GM13977 (cell line): Measurements from ENCODE around the gene RGL4.

Experiments used
- DNase-seq: peaks from one replicate; pipeline ENCODE4 v3.0.0; 2012; ENCODE audit warnings: low spot score
- in situ Hi-C: fragments of 300-500 bp; cut with MboI; formaldehyde crosslinking; loops from one replicate; pipeline ENCODE4 v1.12.0; 2022; ENCODE audit warnings: low sequenced_read_pairs, low pct_unique_long_range_greater_than_20kb, mixed read lengths, inconsistent platforms; ENCODE audit not compliant: unreplicated experiment
- TF ChIP-seq, protein P1 (sequence below): IDR thresholded peaks from 2 replicates; pipeline ENCODE4 v1.5.1; 2012; ENCODE audit warnings: mild to moderate bottlenecking, control low read depth; ENCODE audit not compliant: insufficient read depth; ENCODE audit errors: extremely low read depth, missing control alignments

Gene RGL4

DNA sequence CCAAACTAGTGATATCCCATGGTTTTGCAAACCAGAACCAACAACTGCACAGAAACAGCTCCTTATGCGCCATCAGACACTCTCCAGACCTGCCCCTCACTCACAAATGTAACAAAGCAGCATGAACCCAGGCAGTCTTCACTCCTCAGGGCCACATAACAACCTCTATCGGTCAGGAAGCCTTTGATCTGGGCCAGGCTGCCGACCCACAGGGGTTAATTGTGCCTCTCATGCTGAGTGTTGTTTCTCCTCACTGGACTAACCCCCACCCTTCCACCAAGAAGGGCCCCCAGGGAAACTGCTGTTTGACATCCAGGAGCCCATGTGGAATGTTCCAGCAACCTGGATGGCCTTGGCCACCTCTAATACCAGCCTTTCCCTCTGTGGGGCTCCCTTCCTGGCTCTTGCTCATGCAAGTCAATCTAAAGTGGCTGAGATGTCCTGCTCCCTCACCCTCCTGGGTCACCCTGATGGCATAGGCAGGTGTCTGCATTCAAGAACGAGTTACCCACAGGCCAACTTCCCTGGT is 7.9 kb upstream of the RGL4 start:
- in situ Hi-C loops = no loop called here
- TF ChIP-seq, protein P1, sequence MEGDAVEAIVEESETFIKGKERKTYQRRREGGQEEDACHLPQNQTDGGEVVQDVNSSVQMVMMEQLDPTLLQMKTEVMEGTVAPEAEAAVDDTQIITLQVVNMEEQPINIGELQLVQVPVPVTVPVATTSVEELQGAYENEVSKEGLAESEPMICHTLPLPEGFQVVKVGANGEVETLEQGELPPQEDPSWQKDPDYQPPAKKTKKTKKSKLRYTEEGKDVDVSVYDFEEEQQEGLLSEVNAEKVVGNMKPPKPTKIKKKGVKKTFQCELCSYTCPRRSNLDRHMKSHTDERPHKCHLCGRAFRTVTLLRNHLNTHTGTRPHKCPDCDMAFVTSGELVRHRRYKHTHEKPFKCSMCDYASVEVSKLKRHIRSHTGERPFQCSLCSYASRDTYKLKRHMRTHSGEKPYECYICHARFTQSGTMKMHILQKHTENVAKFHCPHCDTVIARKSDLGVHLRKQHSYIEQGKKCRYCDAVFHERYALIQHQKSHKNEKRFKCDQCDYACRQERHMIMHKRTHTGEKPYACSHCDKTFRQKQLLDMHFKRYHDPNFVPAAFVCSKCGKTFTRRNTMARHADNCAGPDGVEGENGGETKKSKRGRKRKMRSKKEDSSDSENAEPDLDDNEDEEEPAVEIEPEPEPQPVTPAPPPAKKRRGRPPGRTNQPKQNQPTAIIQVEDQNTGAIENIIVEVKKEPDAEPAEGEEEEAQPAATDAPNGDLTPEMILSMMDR = no peak
- DNase-seq = no peak

DNA sequence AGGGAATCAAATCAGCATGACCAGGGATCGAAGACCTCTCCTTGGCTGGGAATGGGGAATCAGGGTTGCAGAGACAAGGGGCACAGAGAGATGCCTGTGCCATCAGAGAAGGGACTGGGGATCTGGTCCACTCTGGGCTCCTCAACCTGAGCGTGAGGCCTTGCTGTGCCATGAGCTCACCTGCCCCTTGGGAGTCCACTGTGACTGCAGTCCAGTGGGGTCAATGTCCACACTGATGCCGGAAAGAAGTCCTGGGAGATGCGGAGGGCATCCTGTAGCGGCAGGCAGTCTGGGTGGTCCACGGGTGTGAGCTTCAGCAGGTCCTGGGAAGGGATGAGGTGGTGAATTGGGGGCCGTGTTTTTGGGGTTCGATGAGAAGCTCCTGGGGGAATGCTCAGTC is 7.3 kb upstream of the RGL4 start:
- no peak for DNase-seq
- TF ChIP-seq, protein P1 = no peak
- in situ Hi-C loops = no loop called here

DNA sequence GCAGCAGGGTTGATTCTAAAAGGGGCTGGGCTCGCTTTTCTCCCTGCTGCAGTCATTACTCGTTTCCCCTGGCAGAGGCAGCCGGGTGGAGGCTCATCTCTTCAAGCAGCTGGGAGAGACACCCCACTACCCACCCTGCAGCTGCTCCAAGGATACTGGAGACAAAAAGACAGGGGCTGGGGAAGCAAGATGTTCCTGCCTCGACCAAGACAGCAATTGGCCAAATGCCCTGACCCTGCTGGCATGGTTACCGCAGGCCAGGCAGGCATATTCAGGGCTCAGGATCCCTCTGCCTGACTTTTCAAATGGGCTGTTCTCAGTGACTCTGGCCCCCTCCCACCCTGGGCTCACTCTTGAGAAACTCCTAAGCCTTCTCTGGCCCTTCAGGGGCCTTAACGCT is 6.8 kb upstream of the RGL4 start:
- no peak for DNase-seq
- in situ Hi-C loops = no loop called here
- TF ChIP-seq, protein P1 = no peak

DNA sequence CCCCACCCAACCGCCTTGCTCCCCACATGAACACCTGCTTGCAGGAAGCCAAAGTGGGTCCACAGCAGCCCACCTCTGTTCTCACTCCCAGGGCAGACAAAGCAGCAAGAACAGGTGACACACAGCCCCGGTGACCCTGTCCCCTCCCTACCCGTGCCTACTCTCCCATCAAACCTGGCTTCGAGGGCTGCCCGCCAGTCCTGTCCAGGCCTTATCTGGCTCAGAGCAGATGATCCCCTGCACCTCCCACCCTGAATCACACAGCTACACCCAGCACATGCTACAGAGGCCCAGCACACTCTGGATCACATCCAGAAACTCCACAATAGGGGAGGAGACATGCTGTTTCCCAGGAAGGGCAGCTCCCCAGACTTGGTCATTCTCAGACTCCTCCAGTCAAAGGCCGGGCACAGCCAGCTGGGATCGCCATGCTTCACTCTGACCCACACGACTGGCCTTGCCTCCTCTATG is 6.2 kb upstream of the RGL4 start:
- in situ Hi-C loops = no loop called here
- no peak for DNase-seq
- TF ChIP-seq, protein P1 = no peak

DNA sequence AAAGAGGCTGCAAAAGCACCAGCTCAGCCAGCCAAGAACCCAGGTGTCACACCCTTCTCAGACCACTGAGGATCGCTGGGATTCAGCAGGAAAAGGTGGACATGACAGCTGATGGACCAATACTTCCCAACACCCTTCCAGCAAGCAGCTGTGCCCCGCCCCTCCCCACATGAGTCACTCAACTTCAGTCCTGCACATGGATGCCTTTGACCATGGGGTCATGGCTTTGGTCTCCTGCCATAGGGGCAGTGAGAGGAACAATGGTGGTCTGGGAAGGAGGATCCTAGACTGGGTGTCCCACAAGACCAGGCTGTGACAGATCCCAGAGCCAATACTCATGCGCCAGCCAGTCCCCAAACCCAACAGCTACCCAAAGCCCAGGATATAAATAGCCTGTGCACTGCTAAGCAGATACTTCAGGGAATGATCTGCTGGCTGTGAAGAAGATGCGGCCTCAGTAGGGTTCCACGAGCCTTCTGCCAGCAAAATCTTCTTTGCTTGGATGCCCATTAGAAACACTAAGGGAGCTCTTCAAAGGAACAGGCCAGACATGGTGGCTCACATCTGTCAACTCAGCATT is 5.5 kb upstream of the RGL4 start:
- in situ Hi-C loops = no loop called here
- TF ChIP-seq, protein P1 = no peak
- DNase-seq = no peak

DNA sequence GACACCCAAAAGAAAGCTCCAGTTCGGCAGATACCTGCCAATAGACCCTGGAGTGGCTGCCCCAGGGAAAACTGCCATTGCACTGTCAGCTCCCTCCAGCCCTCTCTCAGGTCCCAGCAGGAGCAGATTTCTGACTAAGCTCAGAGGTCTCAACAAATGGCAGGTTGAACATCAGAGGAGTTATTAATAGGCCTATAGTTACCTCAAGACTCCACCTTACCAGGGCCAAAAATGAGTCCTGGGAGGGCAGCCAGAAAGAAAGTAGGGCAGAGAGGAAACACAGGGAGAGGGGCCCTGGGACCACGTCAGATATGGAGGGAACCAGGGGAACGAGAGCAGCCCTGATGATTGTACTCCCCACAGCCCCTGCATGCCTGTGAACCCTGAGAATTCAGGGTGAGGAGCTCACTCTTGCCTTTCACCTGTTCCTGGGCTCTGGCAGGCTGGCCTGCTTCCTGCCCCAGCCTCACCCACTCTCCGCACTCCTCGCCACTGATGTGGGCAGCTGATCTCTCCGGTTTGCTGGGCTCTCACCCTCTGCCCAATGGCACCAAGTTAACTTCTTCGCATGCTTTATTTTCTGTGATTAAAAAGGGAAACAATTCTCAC is 4.3 kb upstream of the RGL4 start:
- in situ Hi-C loops = no loop called here
- TF ChIP-seq, protein P1 = no peak
- no peak for DNase-seq
